WTC11 (cell line): ENCODE measurements around the gene RTP5. TPM values are rescaled to one million over a fixed set of nuclear protein-coding genes. Genes with fewer than 3 reads are reported as not detected.
A peak's percentile ranks its signal among the peaks of the same experiment; 100 is the strongest.

Experiments
- ATAC-seq: fragments of 200-7000 bp; cut with Tn5 transposase; 2 replicates; pipeline ENCODE4 v1.10.0; 2021; ENCODE audit warnings: mild to moderate bottlenecking, moderate library complexity
- CTCF ChIA-PET: fragments of 300-600 bp; sonication (Branson Sonifier 250); formaldehyde crosslinking; loops from one replicate; lab custom pipeline; 2021; ENCODE audit warnings: antibody characterized with exemption; lab: Charles Lee
- POLR2A ChIA-PET: fragments of 350-600 bp; sonication (Branson Sonifier 250); formaldehyde crosslinking; loops from one replicate; lab custom pipeline; 2021; ENCODE audit warnings: antibody characterized with exemption; lab: Charles Lee
- DNase-seq: peaks from one replicate; pipeline ENCODE4 v3.0.0; 2021; ENCODE audit warnings: low spot score
- H3K27ac Mint-ChIP-seq: 2 replicates; pipeline ENCODE4 v1.8.0; 2021; ENCODE audit warnings: mixed read lengths
- H3K27me3 Mint-ChIP-seq: 2 replicates; pipeline ENCODE4 v1.8.0; 2021; ENCODE audit warnings: low read depth, mild to moderate bottlenecking, moderate library complexity, mixed read lengths
- H3K36me3 Mint-ChIP-seq: 2 replicates; pipeline ENCODE4 v1.8.0; 2021; ENCODE audit warnings: mixed read lengths
- H3K4me1 Mint-ChIP-seq: 2 replicates; pipeline ENCODE4 v1.8.0; 2022; ENCODE audit warnings: mixed read lengths
- H3K4me3 Mint-ChIP-seq: 2 replicates; pipeline ENCODE4 v1.8.0; 2021; ENCODE audit warnings: mild to moderate bottlenecking, moderate library complexity, mixed read lengths
- H3K9me3 Mint-ChIP-seq: 2 replicates; pipeline ENCODE4 v1.8.0; 2021; ENCODE audit warnings: mixed read lengths
- CDX4 ChIP-seq: fragments of 250-450 bp; sonication (Bioruptor Pico); IDR thresholded peaks from 2 replicates; pipeline ENCODE4 v1.9.0; 2021; ENCODE audit warnings: moderate library complexity, mild to moderate bottlenecking, inconsistent platforms, borderline replicate concordance
- ELF4 ChIP-seq: sonication (generic); formaldehyde crosslinking; IDR thresholded peaks from 2 replicates; pipeline ENCODE4 v1.8.1; 2022; ENCODE audit warnings: low read depth, mild to moderate bottlenecking, moderate library complexity, missing genetic modification reagents
- FOXP1 ChIP-seq: sonication (generic); formaldehyde crosslinking; IDR thresholded peaks from 2 replicates; pipeline ENCODE4 v1.8.0; 2022; ENCODE audit warnings: missing genetic modification reagents, mild to moderate bottlenecking, moderate library complexity, borderline replicate concordance
- NR3C1 ChIP-seq: sonication (generic); formaldehyde crosslinking; conservative IDR thresholded peaks from 2 replicates; pipeline ENCODE4 v1.8.1; 2023; ENCODE audit warnings: low read depth, mild to moderate bottlenecking, missing genetic modification reagents
- RELA ChIP-seq: sonication (generic); formaldehyde crosslinking; IDR thresholded peaks from 2 replicates; pipeline ENCODE4 v1.8.1; 2022; ENCODE audit warnings: missing genetic modification reagents, mild to moderate bottlenecking, borderline replicate concordance
- RORB ChIP-seq: fragments of 250-450 bp; sonication (Bioruptor Pico); IDR thresholded peaks from 2 replicates; pipeline ENCODE4 v1.9.0; 2021; ENCODE audit warnings: mild to moderate bottlenecking
- SP1 ChIP-seq: sonication (generic); formaldehyde crosslinking; conservative IDR thresholded peaks from 2 replicates; pipeline ENCODE4 v1.8.1; 2022; ENCODE audit warnings: missing genetic modification reagents
- TEAD1 ChIP-seq: sonication (generic); formaldehyde crosslinking; IDR thresholded peaks from 2 replicates; pipeline ENCODE4 v1.8.0; 2022; ENCODE audit warnings: mild to moderate bottlenecking, missing genetic modification reagents
- USF1 ChIP-seq: sonication (generic); formaldehyde crosslinking; IDR thresholded peaks from 2 replicates; pipeline ENCODE4 v1.8.0; 2022; ENCODE audit warnings: mild to moderate bottlenecking, missing genetic modification reagents
- total RNA-seq: library from RNA; stranded (reverse); gene quantifications from 3 replicates; pipeline ENCODE4 v1.2.3, GENCODE V29; 2021
- TF ChIP-seq, protein P1 (sequence below): sonication (generic); formaldehyde crosslinking; IDR thresholded peaks from 2 replicates; pipeline ENCODE4 v1.8.0; 2022; ENCODE audit warnings: missing genetic modification reagents
- TF ChIP-seq, protein P2 (sequence below): fragments of 200-600 bp; IDR thresholded peaks from 2 replicates; pipeline ENCODE4 v1.8.0; 2022; ENCODE audit warnings: antibody characterized with exemption
- TF ChIP-seq, protein P3 (sequence below): sonication (generic); formaldehyde crosslinking; IDR thresholded peaks from 2 replicates; pipeline ENCODE4 v1.8.0; 2022; ENCODE audit warnings: mild to moderate bottlenecking, missing genetic modification reagents

RTP5 gene
- total RNA-seq, 1 experiment from 2014 or later = not detected

- TF ChIP-seq, protein P1, sequence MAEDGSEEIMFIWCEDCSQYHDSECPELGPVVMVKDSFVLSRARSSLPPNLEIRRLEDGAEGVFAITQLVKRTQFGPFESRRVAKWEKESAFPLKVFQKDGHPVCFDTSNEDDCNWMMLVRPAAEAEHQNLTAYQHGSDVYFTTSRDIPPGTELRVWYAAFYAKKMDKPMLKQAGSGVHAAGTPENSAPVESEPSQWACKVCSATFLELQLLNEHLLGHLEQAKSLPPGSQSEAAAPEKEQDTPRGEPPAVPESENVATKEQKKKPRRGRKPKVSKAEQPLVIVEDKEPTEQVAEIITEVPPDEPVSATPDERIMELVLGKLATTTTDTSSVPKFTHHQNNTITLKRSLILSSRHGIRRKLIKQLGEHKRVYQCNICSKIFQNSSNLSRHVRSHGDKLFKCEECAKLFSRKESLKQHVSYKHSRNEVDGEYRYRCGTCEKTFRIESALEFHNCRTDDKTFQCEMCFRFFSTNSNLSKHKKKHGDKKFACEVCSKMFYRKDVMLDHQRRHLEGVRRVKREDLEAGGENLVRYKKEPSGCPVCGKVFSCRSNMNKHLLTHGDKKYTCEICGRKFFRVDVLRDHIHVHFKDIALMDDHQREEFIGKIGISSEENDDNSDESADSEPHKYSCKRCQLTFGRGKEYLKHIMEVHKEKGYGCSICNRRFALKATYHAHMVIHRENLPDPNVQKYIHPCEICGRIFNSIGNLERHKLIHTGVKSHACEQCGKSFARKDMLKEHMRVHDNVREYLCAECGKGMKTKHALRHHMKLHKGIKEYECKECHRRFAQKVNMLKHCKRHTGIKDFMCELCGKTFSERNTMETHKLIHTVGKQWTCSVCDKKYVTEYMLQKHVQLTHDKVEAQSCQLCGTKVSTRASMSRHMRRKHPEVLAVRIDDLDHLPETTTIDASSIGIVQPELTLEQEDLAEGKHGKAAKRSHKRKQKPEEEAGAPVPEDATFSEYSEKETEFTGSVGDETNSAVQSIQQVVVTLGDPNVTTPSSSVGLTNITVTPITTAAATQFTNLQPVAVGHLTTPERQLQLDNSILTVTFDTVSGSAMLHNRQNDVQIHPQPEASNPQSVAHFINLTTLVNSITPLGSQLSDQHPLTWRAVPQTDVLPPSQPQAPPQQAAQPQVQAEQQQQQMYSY (CRISPR knock-in tag) = no peak
- TF ChIP-seq TEAD1 (CRISPR knock-in tag) (no peak), NR3C1 (CRISPR knock-in tag) (no peak), SP1 (CRISPR knock-in tag) (no peak)
- TF ChIP-seq, protein P2, sequence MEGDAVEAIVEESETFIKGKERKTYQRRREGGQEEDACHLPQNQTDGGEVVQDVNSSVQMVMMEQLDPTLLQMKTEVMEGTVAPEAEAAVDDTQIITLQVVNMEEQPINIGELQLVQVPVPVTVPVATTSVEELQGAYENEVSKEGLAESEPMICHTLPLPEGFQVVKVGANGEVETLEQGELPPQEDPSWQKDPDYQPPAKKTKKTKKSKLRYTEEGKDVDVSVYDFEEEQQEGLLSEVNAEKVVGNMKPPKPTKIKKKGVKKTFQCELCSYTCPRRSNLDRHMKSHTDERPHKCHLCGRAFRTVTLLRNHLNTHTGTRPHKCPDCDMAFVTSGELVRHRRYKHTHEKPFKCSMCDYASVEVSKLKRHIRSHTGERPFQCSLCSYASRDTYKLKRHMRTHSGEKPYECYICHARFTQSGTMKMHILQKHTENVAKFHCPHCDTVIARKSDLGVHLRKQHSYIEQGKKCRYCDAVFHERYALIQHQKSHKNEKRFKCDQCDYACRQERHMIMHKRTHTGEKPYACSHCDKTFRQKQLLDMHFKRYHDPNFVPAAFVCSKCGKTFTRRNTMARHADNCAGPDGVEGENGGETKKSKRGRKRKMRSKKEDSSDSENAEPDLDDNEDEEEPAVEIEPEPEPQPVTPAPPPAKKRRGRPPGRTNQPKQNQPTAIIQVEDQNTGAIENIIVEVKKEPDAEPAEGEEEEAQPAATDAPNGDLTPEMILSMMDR = no peak
These were observed 20.5 kb upstream of the RTP5 start (continued) for GRCh38 chr2:241848761-241849615.

- ATAC-seq (no peak), DNase-seq (peak; percentile 11)
- TF ChIP-seq RORB (CRISPR knock-in tag) (no peak), FOXP1 (CRISPR knock-in tag) (no peak), CDX4 (CRISPR knock-in tag) (no peak), USF1 (CRISPR knock-in tag) (no peak), RELA (CRISPR knock-in tag) (no peak), ELF4 (CRISPR knock-in tag) (no peak)
- TF ChIP-seq, protein P3, sequence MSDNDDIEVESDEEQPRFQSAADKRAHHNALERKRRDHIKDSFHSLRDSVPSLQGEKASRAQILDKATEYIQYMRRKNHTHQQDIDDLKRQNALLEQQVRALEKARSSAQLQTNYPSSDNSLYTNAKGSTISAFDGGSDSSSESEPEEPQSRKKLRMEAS (CRISPR knock-in tag) = no peak
- H3K27me3 Mint-ChIP-seq = peaks cover 17% of the 10 kb centered on the region
- CTCF ChIA-PET = no interaction called here
- no peak overlapping the region for H3K27ac Mint-ChIP-seq
- H3K36me3 Mint-ChIP-seq = no peaks in the 10 kb centered on the region
- H3K4me1 Mint-ChIP-seq = no peaks in the 10 kb centered on the region
- no peaks in the 10 kb centered on the region for H3K9me3 Mint-ChIP-seq
- POLR2A ChIA-PET = interaction anchor here (1.6 kb wide), 1 partner anchor 17 kb away, joined by 4 read pairs; no protein-coding TSS in a partner anchor
- no peak overlapping the region for H3K4me3 Mint-ChIP-seq
These were observed 19.6 kb upstream of the RTP5 start for GRCh38 chr2:241849616-241850543.
